22Rv1 (cell line): ENCODE data around the gene BEND7.

Experiments used
- CTCF ChIP-seq: fragments of 450-650 bp; IDR thresholded peaks from 2 replicates; pipeline ENCODE4 v1.5.1; 2017; ENCODE audit warnings: mild to moderate bottlenecking
- ZFX ChIP-seq: fragments of 450-650 bp; IDR thresholded peaks from 2 replicates; pipeline ENCODE4 v1.6.1; 2017; ENCODE audit warnings: antibody characterized with exemption, borderline replicate concordance

GRCh38 chr10:13483951-13484350, 44.9 kb downstream of the BEND7 start:
- TF ChIP-seq CTCF (no peak), ZFX (no peak)
